HCT116 (cell line): Measurements from ENCODE around the gene CERS4. TPM values are rescaled to one million over a fixed set of nuclear protein-coding genes. Genes with fewer than 3 reads are reported as not detected.
A peak's percentile ranks its signal among the peaks of the same experiment; 100 is the strongest.

ENCODE experiments used
- ATAC-seq: fragments of 200-7000 bp; cut with Tn5 transposase; 2 replicates; pipeline ENCODE4 v1.9.1; 2020; ENCODE audit warnings: mild to moderate bottlenecking, moderate library complexity
- BruUV-seq: library from RNA; stranded (reverse); fragments of 400-500 nt; replicated peaks from 2 replicates; lab custom pipeline; 2021; lab: Mats Ljungman, UMichigan
- CTCF ChIA-PET: fragments of 300-600 bp; sonication (Branson Sonifier 250); formaldehyde crosslinking; loops from one replicate; lab custom pipeline; 2021; ENCODE audit warnings: antibody characterized with exemption; lab: Charles Lee
- POLR2A ChIA-PET: fragments of 300-600, 350-600 bp; sonication (Branson Sonifier 250); formaldehyde crosslinking; loops from one replicate; lab custom pipeline; 2021; ENCODE audit warnings: antibody characterized with exemption; lab: Charles Lee
- RAD21 ChIA-PET, 2 experiments: fragments of 300-600 bp; sonication (Branson Sonifier 250); formaldehyde crosslinking; loops; one replicate each; lab custom pipeline; 2023; ENCODE audit warnings: low total read pairs in 2 of 2; ENCODE audit not compliant: uncharacterized antibody in 2 of 2, unreplicated experiment in 2 of 2, low non-redundant PET in 1 of 2; lab: Charles Lee
- DNase-seq: peaks from one replicate; pipeline ENCODE4 v3.0.0-alpha.2; 2010; ENCODE audit warnings: low read depth, low spot score
- H2AFZ ChIP-seq: fragments of 200-600 bp; shearing (Covaris generic), sonication (generic); 2 replicates; pipeline ENCODE4 v1.6.1; 2017; ENCODE audit warnings: low read depth, mixed run types, mixed read lengths, antibody characterized with exemption, low read length; ENCODE audit not compliant: poor library complexity, severe bottlenecking
- H3K27ac ChIP-seq: 2 replicates; pipeline ENCODE4 v1.5.1; 2012; ENCODE audit warnings: low read depth, low read length
- H3K27me3 ChIP-seq: fragments of 200-600 bp; sonication (generic); 2 replicates; pipeline ENCODE4 v1.6.1; 2016; ENCODE audit warnings: mixed run types, low read length, mixed read lengths; ENCODE audit not compliant: insufficient read depth
- H3K36me3 ChIP-seq, 2 experiments: fragments of 200-500 bp in 1 of 2; fragments of 200-600 bp in 1 of 2; sonication (Bioruptor generic) in 1 of 2; sonication (generic) in 1 of 2; 2 replicates each; pipeline versions ENCODE4 v1.5.1 to v1.6.1; 2014 to 2016; ENCODE audit warnings: low read length in 2 of 2, inconsistent platforms in 1 of 2, mixed read lengths in 1 of 2, mixed run types in 1 of 2; ENCODE audit not compliant: insufficient read depth in 2 of 2, control insufficient read depth in 1 of 2
- H3K4me1 ChIP-seq, 2 experiments: fragments of 200-600 bp in 1 of 2; sonication (generic) in 1 of 2; 2 replicates each; pipeline versions ENCODE4 v1.5.1 to v1.6.1; 2012 to 2017; ENCODE audit warnings: low read length in 2 of 2, inconsistent platforms in 1 of 2, mild to moderate bottlenecking in 1 of 2, mixed read lengths in 1 of 2, mixed run types in 1 of 2, moderate library complexity in 1 of 2; ENCODE audit not compliant: insufficient read depth in 2 of 2, control insufficient read depth in 1 of 2
- H3K4me2 ChIP-seq: fragments of 200-600 bp; sonication (generic); 2 replicates; pipeline ENCODE4 v1.6.1; 2017; ENCODE audit warnings: mixed run types, low read length, mixed read lengths
- H3K4me3 ChIP-seq, 2 experiments: fragments of 200-600 bp in 1 of 2; sonication (generic) in 1 of 2; replicated peaks in 1 of 2; 2 replicates each; pipeline ENCODE4 v1.5.1; 2011 to 2016; ENCODE audit warnings: low read length in 2 of 2, control low read depth in 1 of 2, low read depth in 1 of 2, mild to moderate bottlenecking in 1 of 2, mixed read lengths in 1 of 2, mixed run types in 1 of 2
- H3K79me2 ChIP-seq: fragments of 200-600 bp; sonication (generic); 2 replicates; pipeline ENCODE4 v1.6.1; 2017; ENCODE audit warnings: mild to moderate bottlenecking, mixed run types, low read length, moderate library complexity, mixed read lengths; ENCODE audit not compliant: insufficient read depth
- H3K9ac ChIP-seq: fragments of 200-600 bp; sonication (generic); 2 replicates; pipeline ENCODE4 v1.6.1; 2016; ENCODE audit warnings: low read length, mixed read lengths
- H3K9me2 ChIP-seq: fragments of 200-600 bp; sonication (generic), shearing (Covaris generic); 2 replicates; pipeline ENCODE4 v1.6.1; 2017; ENCODE audit warnings: mixed run types, mild to moderate bottlenecking, moderate library complexity; ENCODE audit not compliant: insufficient read depth
- H3K9me3 ChIP-seq, 2 experiments: fragments of 200-500 bp in 1 of 2; fragments of 200-600 bp in 1 of 2; sonication (Bioruptor generic) in 1 of 2; sonication (generic) in 1 of 2; 2 replicates each; pipeline ENCODE4 v1.6.1; 2014 to 2017; ENCODE audit warnings: low read length in 2 of 2, mixed read lengths in 2 of 2, inconsistent platforms in 1 of 2, low read depth in 1 of 2, mild to moderate bottlenecking in 1 of 2, mixed run types in 1 of 2, moderate library complexity in 1 of 2; ENCODE audit not compliant: control insufficient read depth in 1 of 2, insufficient read depth in 1 of 2
- H4K20me1 ChIP-seq: fragments of 200-600 bp; sonication (generic), shearing (Covaris generic); 2 replicates; pipeline ENCODE4 v1.6.1; 2017; ENCODE audit warnings: mixed run types, mild to moderate bottlenecking, moderate library complexity; ENCODE audit not compliant: insufficient read depth
- CTCF ChIP-seq, 3 experiments: fragments of 200-600 bp in 1 of 3; sonication (generic) in 1 of 3; IDR thresholded peaks in 2 of 3; conservative IDR thresholded peaks in 1 of 3; 2 replicates each; pipeline ENCODE4 v1.5.1; 2012 to 2017; ENCODE audit warnings: low read depth in 2 of 3, low read length in 2 of 3, antibody characterized with exemption in 1 of 3, borderline replicate concordance in 1 of 3, control low read depth in 1 of 3, mild to moderate bottlenecking in 1 of 3, mixed read lengths in 1 of 3, mixed run types in 1 of 3, moderate library complexity in 1 of 3; ENCODE audit not compliant: insufficient read depth in 1 of 3
- EGR1 ChIP-seq: IDR thresholded peaks from 2 replicates; pipeline ENCODE4 v1.6.1; 2012; ENCODE audit warnings: low read depth
- JUND ChIP-seq: IDR thresholded peaks from 2 replicates; pipeline ENCODE4 v1.6.1; 2012
- RAD21 ChIP-seq: IDR thresholded peaks from 2 replicates; pipeline ENCODE4 v1.6.1; 2012; ENCODE audit warnings: low read depth, mild to moderate bottlenecking
- TCF7L2 ChIP-seq: IDR thresholded peaks from 2 replicates; pipeline ENCODE4 v1.7.0; 2011; ENCODE audit warnings: borderline replicate concordance, inconsistent platforms; ENCODE audit not compliant: insufficient read depth, insufficient read length; ENCODE audit errors: extremely low read depth
- YY1 ChIP-seq: IDR thresholded peaks from 2 replicates; pipeline ENCODE4 v1.6.1; 2011; ENCODE audit warnings: low read length, low read depth, moderate library complexity, mild to moderate bottlenecking; ENCODE audit not compliant: insufficient replicate concordance; ENCODE audit errors: extremely low read depth
- intact Hi-C: fragments of 100-400 bp; cut with micrococcal nuclease; formaldehyde crosslinking; loops from 2 replicates; pipeline ENCODE4 v1.10.0; 2022
- total RNA-seq: library from RNA; stranded (reverse); gene quantifications from one replicate; pipeline ENCODE4 v1.2.1, GENCODE V29; 2021; ENCODE audit not compliant: unreplicated experiment

Gene CERS4
- total RNA-seq, 1 experiment from 2014 or later = 26.0 TPM

DNA sequence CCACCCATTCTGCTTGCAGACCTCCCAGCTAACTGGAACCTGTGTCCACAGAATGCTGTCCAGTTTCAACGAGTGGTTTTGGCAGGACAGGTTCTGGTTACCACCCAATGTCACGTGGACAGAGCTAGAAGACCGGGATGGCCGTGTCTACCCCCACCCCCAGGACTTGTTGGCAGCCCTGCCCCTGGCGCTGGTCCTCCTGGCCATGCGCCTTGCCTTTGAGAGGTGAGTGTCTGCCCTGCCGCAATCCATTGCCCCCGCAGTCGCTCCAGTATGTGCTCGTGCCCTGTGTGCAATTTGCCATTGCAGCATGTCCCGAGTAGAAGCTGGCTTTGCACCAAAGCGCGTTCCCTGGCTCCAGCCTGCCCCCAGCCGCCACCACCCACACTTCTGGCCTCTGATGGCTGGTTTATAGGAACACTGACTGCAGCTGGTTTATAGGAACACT, 41.9 kb downstream of the CERS4 start:
- no peak overlapping the region for H3K9ac ChIP-seq
- H3K4me3 ChIP-seq = no peak overlapping the region
- H3K79me2 ChIP-seq = no peaks in the 10 kb centered on the region
- intact Hi-C loops = loop anchor here (5.0 kb wide), 2 partner anchors 234 to 249 kb away; no protein-coding TSS in a partner anchor
- no peak overlapping the region for H2AFZ ChIP-seq
- no TSS peak for BruUV-seq
- TF ChIP-seq YY1 (no peak), EGR1 (no peak), JUND (no peak)
- ATAC-seq (no peak), DNase-seq (no peak)
- H3K9me2 ChIP-seq = no peaks in the 10 kb centered on the region
- RAD21 ChIA-PET = interaction anchor here in 1 of 2 experiments (1.6 kb wide), 1 partner anchor 92 kb away, joined by 4 read pairs; no protein-coding TSS in a partner anchor
- no peaks in the 10 kb centered on the region for H3K9me3 ChIP-seq
- no peaks in the 10 kb centered on the region for H4K20me1 ChIP-seq
- no peak overlapping the region for H3K27ac ChIP-seq
- H3K27me3 ChIP-seq = no peaks in the 10 kb centered on the region
- peaks cover 0 to 5% of the 10 kb centered on the region in 2 experiments; a peak in 2 of 4 replicates for H3K4me1 ChIP-seq
- CTCF ChIA-PET = interaction anchor here (0.9 to 2.1 kb wide), 4 partner anchors 8 to 398 kb away, joined by 3 to 16 read pairs (median 4); no protein-coding TSS in a partner anchor
- no peak overlapping the region for H3K4me2 ChIP-seq
- no peaks in the 10 kb centered on the region for H3K36me3 ChIP-seq
- POLR2A ChIA-PET = interaction anchor here (1.0 kb wide), 1 partner anchor 307 kb away, joined by 3 read pairs; the partner anchor contains the start of gene TIMM44

- ChIA-PET CTCF (interaction anchor here (1.1 to 2.3 kb wide), 4 partner anchors 10 to 309 kb away, joined by 3 to 19 read pairs (median 10); partner anchors contain the start of gene TIMM44), RAD21 (interaction anchor here in 1 of 2 experiments (0.7 to 1.1 kb wide), 4 partner anchors 95 to 309 kb away, joined by 4 to 6 read pairs (median 4); no protein-coding TSS in a partner anchor)
- BruUV-seq = no TSS peak
- H3K4me1 ChIP-seq = peaks cover 5 to 19% of the 10 kb centered on the region in 2 experiments; a peak in 3 of 4 replicates
- no peak overlapping the region for H3K27ac ChIP-seq
- no peaks in the 10 kb centered on the region for H3K9me3 ChIP-seq
- peak; percentile 87 for ATAC-seq
- H3K36me3 ChIP-seq = no peaks in the 10 kb centered on the region
- no peaks in the 10 kb centered on the region for H3K27me3 ChIP-seq
- no peak overlapping the region for H3K9ac ChIP-seq
- no peaks in the 10 kb centered on the region for H3K9me2 ChIP-seq
- H3K4me2 ChIP-seq = no peak overlapping the region
- no peak overlapping the region for H3K4me3 ChIP-seq
- H2AFZ ChIP-seq = no peak overlapping the region
- peak; percentile 86 to 99 (median 93) for TF ChIP-seq CTCF (IDR thresholded peaks at IDR 0.05 in 2 of 3, conservative IDR thresholded peaks at IDR 0.05 in 1 of 3; ENCODE audit: borderline replicate concordance in 1 of 3, insufficient read depth in 1 of 3, low read depth in 2 of 3, low read length in 2 of 3)
- no peak for TF ChIP-seq TCF7L2
- peak; percentile 99 for TF ChIP-seq RAD21
- TF ChIP-seq YY1 = peak; percentile 36
- TF ChIP-seq, all 23 proteins: peak for 3
- POLR2A ChIA-PET = interaction anchor here (0.7 kb wide), 1 partner anchor 81 kb away, joined by 3 read pairs; no protein-coding TSS in a partner anchor
- no peaks in the 10 kb centered on the region for H3K79me2 ChIP-seq
- H4K20me1 ChIP-seq = no peaks in the 10 kb centered on the region
- intact Hi-C loops = loop anchor here (1.0 to 5.0 kb wide), 5 partner anchors 95 to 309 kb away; no protein-coding TSS in a partner anchor
- peak; percentile 51 for DNase-seq
Observed at GRCh38 chr19:8252922-8253589, 43.9 kb downstream of the CERS4 start.
